Neural progenitor cell (in vitro differentiated cells): ENCODE results near the gene EDN2.

Experiments
- EZH2 ChIP-seq: fragments of 200-600 bp; sonication (generic); IDR thresholded peaks from 2 replicates; pipeline ENCODE4 v1.6.1; 2017; ENCODE audit warnings: antibody characterized with exemption, mild to moderate bottlenecking, moderate library complexity
- EZH2phosphoT487 ChIP-seq: fragments of 200-600 bp; sonication (generic); IDR thresholded peaks from 2 replicates; pipeline ENCODE4 v1.6.1; 2017; ENCODE audit warnings: antibody characterized with exemption
- TF ChIP-seq, protein P1 (sequence below): fragments of 200-600 bp; sonication (generic); IDR thresholded peaks from 2 replicates; pipeline ENCODE4 v1.5.1; 2017; ENCODE audit warnings: antibody characterized with exemption, mild to moderate bottlenecking

DNA sequence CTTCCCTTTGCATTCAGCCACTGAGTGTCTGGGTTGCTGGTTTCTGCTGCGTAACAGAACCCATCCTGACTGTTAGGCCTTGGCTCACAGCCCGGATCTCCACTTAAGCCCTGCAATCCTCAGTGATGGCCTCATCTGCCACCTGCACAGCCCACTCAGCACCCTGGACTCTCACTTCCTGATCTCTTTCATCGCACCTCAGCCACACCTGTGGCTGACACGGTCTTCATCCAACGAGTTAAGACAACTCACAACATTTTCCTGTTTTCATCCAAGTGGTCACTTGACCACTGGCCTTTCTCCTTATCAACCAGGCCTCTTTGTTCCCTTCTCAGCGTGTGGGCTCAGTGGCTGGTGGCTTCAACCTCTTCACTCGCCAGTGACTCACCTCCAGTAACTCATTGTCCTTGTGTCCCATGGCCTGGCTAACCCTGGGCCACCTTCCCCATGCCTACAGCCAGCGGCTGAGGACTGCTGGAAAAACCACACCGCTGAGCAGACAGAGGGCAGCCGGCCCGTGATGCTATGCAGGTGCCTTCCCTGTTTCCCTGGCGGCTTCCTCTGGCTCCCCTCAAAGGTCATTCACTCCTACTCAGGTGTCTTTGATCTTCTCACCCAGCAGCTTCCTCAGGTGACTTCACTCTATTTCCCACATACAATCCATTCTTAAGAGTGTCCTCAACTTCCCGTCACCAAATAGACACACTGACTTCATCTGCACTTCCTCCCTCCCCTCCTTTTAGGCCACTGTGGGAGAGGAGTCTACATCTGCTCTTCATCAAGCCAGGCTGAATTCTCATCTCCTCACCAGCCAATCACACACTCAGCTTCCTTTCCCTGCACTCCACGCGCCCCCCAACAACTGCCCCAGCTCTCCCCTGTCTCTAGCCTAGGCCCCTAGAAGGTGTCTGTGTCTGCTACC, 19.9 kb upstream of the EDN2 start:
- TF ChIP-seq, protein P1, sequence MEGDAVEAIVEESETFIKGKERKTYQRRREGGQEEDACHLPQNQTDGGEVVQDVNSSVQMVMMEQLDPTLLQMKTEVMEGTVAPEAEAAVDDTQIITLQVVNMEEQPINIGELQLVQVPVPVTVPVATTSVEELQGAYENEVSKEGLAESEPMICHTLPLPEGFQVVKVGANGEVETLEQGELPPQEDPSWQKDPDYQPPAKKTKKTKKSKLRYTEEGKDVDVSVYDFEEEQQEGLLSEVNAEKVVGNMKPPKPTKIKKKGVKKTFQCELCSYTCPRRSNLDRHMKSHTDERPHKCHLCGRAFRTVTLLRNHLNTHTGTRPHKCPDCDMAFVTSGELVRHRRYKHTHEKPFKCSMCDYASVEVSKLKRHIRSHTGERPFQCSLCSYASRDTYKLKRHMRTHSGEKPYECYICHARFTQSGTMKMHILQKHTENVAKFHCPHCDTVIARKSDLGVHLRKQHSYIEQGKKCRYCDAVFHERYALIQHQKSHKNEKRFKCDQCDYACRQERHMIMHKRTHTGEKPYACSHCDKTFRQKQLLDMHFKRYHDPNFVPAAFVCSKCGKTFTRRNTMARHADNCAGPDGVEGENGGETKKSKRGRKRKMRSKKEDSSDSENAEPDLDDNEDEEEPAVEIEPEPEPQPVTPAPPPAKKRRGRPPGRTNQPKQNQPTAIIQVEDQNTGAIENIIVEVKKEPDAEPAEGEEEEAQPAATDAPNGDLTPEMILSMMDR, result no peak
- TF ChIP-seq EZH2phosphoT487 (no peak), EZH2 (no peak)
